ENCODE results near the gene ACVRL1.

ACVRL1 gene

GRCh38 chr12:51942501-51943000 lies 35.2 kb downstream of the ACVRL1 start:
- TF ChIP-seq EP300 (IDR thresholded peaks at IDR 0.05; ENCODE audit: borderline replicate concordance) (no peak), TCF12 (IDR thresholded peaks at IDR 0.05; ENCODE audit: low read depth) (no peak), USF1 (IDR thresholded peaks at IDR 0.05) (no peak), REST (IDR thresholded peaks at IDR 0.05; ENCODE audit: low read depth) (no peak), TEAD4 (IDR thresholded peaks at IDR 0.05) (no peak), ZBTB7A (IDR thresholded peaks at IDR 0.05; ENCODE audit: low read depth) (no peak), CEBPB (IDR thresholded peaks at IDR 0.05) (no peak), MAX (IDR thresholded peaks at IDR 0.05) (no peak), NFIC (IDR thresholded peaks at IDR 0.05) (no peak), EGR1 (IDR thresholded peaks at IDR 0.05) (no peak)

GRCh38 chr12:51943346-51943745 lies 36.0 kb downstream of the ACVRL1 start:
- no peak for TF ChIP-seq ZBTB7A (IDR thresholded peaks at IDR 0.05; ENCODE audit: low read depth)
- no peak for TF ChIP-seq CEBPB (IDR thresholded peaks at IDR 0.05)
- TF ChIP-seq EP300 (IDR thresholded peaks at IDR 0.05; ENCODE audit: borderline replicate concordance) = no peak
- TF ChIP-seq MAX (IDR thresholded peaks at IDR 0.05) = no peak
- no peak for TF ChIP-seq REST (IDR thresholded peaks at IDR 0.05; ENCODE audit: low read depth)
- no peak for TF ChIP-seq RAD21 (IDR thresholded peaks at IDR 0.05; ENCODE audit: low read depth)
- no peak for TF ChIP-seq YY1 (IDR thresholded peaks at IDR 0.05; ENCODE audit: low read depth)
- no peak for TF ChIP-seq NFIC (IDR thresholded peaks at IDR 0.05)
- no peak for TF ChIP-seq CREB1 (IDR thresholded peaks at IDR 0.05; ENCODE audit: low read depth)
- TF ChIP-seq FOXM1 (IDR thresholded peaks at IDR 0.05; ENCODE audit: borderline replicate concordance, low read depth) = no peak
- TF ChIP-seq TCF12 (IDR thresholded peaks at IDR 0.05; ENCODE audit: low read depth) = no peak
- no peak for TF ChIP-seq TAF1 (IDR thresholded peaks at IDR 0.05; ENCODE audit: low read depth)
- TF ChIP-seq EGR1 (IDR thresholded peaks at IDR 0.05) = no peak
- TF ChIP-seq USF1 (IDR thresholded peaks at IDR 0.05) = no peak
- no peak for TF ChIP-seq TEAD4 (IDR thresholded peaks at IDR 0.05)

- TF ChIP-seq CEBPB (IDR thresholded peaks at IDR 0.05) = no peak
- TF ChIP-seq TAF1 (IDR thresholded peaks at IDR 0.05; ENCODE audit: low read depth) = no peak
- no peak for TF ChIP-seq YY1 (IDR thresholded peaks at IDR 0.05; ENCODE audit: low read depth)
- TF ChIP-seq TCF12 (IDR thresholded peaks at IDR 0.05; ENCODE audit: low read depth) = no peak
- no peak for TF ChIP-seq CREB1 (IDR thresholded peaks at IDR 0.05; ENCODE audit: low read depth)
- no peak for TF ChIP-seq RAD21 (IDR thresholded peaks at IDR 0.05; ENCODE audit: low read depth)
- no peak for TF ChIP-seq REST (IDR thresholded peaks at IDR 0.05; ENCODE audit: low read depth)
- TF ChIP-seq TEAD4 (IDR thresholded peaks at IDR 0.05) = no peak
- no peak for TF ChIP-seq NFIC (IDR thresholded peaks at IDR 0.05)
- TF ChIP-seq FOXM1 (IDR thresholded peaks at IDR 0.05; ENCODE audit: borderline replicate concordance, low read depth) = no peak
- TF ChIP-seq EGR1 (IDR thresholded peaks at IDR 0.05) = no peak
Observed at GRCh38 chr12:51944608-51945233, 37.4 kb downstream of the ACVRL1 start.

- TF ChIP-seq TAF1 (IDR thresholded peaks at IDR 0.05; ENCODE audit: low read depth) (no peak), CREB1 (IDR thresholded peaks at IDR 0.05; ENCODE audit: low read depth) (no peak), NFIC (IDR thresholded peaks at IDR 0.05) (no peak), FOXM1 (IDR thresholded peaks at IDR 0.05; ENCODE audit: borderline replicate concordance, low read depth) (no peak), TCF12 (IDR thresholded peaks at IDR 0.05; ENCODE audit: low read depth) (no peak), ZBTB7A (IDR thresholded peaks at IDR 0.05; ENCODE audit: low read depth) (no peak), EGR1 (IDR thresholded peaks at IDR 0.05) (no peak), MAX (IDR thresholded peaks at IDR 0.05) (no peak), REST (IDR thresholded peaks at IDR 0.05; ENCODE audit: low read depth) (no peak), TEAD4 (IDR thresholded peaks at IDR 0.05) (no peak), USF1 (IDR thresholded peaks at IDR 0.05) (no peak), CEBPB (IDR thresholded peaks at IDR 0.05) (no peak)
Observed at GRCh38 chr12:51947246-51947996, 40.1 kb downstream of the ACVRL1 start.

All from Ishikawa (cell line).